Measurements from ENCODE around the gene PIP5K1B.

- no peak for TF ChIP-seq POLR2AphosphoS5 (IDR thresholded peaks at IDR 0.05; ENCODE audit: low read depth, low read length)
- TF ChIP-seq POLR2A (IDR thresholded peaks at IDR 0.05; ENCODE audit: low read depth, low read length) = no peak
- no peak for TF ChIP-seq TAF1 (IDR thresholded peaks at IDR 0.05; ENCODE audit: borderline replicate concordance, low read depth, low read length)
Observed at GRCh38 chr9:68841276-68842052, 136.4 kb downstream of the PIP5K1B start.
